Measurements from ENCODE around the gene CDH23.

- TF ChIP-seq ISL1 (CRISPR knock-in tag; IDR thresholded peaks at IDR 0.05) (no peak), ZFP3 (CRISPR knock-in tag; IDR thresholded peaks at IDR 0.05) (no peak), OSR1 (CRISPR knock-in tag; IDR thresholded peaks at IDR 0.05) (no peak), ZNF8 (CRISPR knock-in tag; IDR thresholded peaks at IDR 0.05) (no peak), ARNTL (CRISPR knock-in tag; IDR thresholded peaks at IDR 0.05; ENCODE audit: borderline replicate concordance, low read depth) (no peak), ZFP30 (CRISPR knock-in tag; IDR thresholded peaks at IDR 0.05) (no peak), PPARA (CRISPR knock-in tag; IDR thresholded peaks at IDR 0.05; ENCODE audit: borderline replicate concordance) (no peak), BACH2 (CRISPR knock-in tag; IDR thresholded peaks at IDR 0.05; ENCODE audit: borderline replicate concordance) (no peak), TSHZ2 (CRISPR knock-in tag; IDR thresholded peaks at IDR 0.05) (no peak), CSDC2 (CRISPR knock-in tag; IDR thresholded peaks at IDR 0.05) (no peak)
- TF ChIP-seq, protein P1, sequence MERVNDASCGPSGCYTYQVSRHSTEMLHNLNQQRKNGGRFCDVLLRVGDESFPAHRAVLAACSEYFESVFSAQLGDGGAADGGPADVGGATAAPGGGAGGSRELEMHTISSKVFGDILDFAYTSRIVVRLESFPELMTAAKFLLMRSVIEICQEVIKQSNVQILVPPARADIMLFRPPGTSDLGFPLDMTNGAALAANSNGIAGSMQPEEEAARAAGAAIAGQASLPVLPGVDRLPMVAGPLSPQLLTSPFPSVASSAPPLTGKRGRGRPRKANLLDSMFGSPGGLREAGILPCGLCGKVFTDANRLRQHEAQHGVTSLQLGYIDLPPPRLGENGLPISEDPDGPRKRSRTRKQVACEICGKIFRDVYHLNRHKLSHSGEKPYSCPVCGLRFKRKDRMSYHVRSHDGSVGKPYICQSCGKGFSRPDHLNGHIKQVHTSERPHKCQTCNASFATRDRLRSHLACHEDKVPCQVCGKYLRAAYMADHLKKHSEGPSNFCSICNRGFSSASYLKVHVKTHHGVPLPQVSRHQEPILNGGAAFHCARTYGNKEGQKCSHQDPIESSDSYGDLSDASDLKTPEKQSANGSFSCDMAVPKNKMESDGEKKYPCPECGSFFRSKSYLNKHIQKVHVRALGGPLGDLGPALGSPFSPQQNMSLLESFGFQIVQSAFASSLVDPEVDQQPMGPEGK (CRISPR knock-in tag; IDR thresholded peaks at IDR 0.05; ENCODE audit: borderline replicate concordance) = no peak
- TF ChIP-seq, protein P2, sequence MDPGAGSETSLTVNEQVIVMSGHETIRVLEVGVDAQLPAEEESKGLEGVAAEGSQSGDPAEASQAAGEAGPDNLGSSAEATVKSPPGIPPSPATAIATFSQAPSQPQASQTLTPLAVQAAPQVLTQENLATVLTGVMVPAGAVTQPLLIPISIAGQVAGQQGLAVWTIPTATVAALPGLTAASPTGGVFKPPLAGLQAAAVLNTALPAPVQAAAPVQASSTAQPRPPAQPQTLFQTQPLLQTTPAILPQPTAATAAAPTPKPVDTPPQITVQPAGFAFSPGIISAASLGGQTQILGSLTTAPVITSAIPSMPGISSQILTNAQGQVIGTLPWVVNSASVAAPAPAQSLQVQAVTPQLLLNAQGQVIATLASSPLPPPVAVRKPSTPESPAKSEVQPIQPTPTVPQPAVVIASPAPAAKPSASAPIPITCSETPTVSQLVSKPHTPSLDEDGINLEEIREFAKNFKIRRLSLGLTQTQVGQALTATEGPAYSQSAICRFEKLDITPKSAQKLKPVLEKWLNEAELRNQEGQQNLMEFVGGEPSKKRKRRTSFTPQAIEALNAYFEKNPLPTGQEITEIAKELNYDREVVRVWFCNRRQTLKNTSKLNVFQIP (CRISPR knock-in tag; IDR thresholded peaks at IDR 0.05; ENCODE audit: borderline replicate concordance, low read depth) = no peak
Observed at GRCh38 chr10:71419750-71420149, 23.0 kb downstream of the CDH23 start.
